Measurements from ENCODE around the gene KLHL20. TPM values are rescaled to one million over a fixed set of nuclear protein-coding genes. Genes with fewer than 3 reads are reported as not detected.

The KLHL20 gene
- total RNA-seq, 1 donor from 2014 or later: 26.1 TPM

DNA sequence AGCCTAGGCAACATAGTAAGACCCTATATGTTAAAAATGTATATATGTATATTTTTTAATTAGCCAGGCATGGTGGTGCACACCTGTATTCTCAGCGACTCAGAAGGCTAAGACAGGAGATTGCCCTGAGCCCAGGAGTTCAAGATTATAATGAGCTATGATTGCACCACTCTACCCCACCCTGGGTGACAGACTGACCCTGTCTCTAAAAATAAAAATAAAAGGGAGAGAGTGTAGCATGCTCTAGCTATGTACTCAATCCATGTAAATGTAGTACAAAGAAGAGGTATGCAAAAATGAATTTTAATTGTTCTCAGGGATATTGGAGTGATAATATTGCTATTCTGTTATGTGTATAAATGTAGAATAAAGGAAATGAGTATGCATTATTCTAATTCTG lies 56.8 kb downstream of the KLHL20 start:
- intact Hi-C loops (cut with micrococcal nuclease): no loop called here

DNA sequence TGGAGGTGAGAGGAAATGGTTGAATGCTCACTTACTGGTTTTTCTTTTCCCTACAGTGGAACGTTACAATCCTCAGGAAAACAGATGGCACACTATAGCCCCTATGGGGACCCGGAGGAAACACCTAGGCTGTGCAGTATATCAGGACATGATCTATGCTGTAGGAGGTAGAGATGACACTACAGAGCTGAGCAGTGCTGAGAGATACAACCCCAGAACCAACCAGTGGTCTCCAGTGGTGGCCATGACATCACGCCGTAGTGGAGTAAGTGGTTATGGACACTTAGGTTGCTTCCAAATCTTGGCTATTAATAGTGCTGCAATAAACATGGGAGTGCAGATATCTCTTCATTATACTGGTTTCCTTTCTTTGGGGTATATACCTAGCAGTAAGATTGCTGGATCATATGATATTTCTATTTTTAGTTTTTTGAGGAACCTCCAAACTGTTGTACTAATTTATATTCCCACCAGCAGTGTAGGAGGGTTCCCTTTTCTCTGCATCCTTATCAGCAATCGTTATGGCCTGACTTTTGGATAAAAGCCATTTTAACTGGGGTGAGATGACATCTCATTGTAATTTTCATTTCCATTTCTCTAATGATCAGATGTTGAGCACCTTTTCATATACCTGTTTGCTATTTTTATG lies 60.9 kb downstream of the KLHL20 start:
- Mint-ChIP-seq H3K9me3 (no peaks in the 10 kb centered on the region), H3K27me3 (no peaks in the 10 kb centered on the region), H3K4me3 (no peak overlapping the region), H3K4me1 (no peaks in the 10 kb centered on the region), H3K36me3 (ENCODE audit: low read depth) (peaks cover 73% of the 10 kb centered on the region), H3K27ac (no peak overlapping the region)
- no peak for DNase-seq
- intact Hi-C loops (cut with micrococcal nuclease): no loop called here
- TF ChIP-seq, protein P1, sequence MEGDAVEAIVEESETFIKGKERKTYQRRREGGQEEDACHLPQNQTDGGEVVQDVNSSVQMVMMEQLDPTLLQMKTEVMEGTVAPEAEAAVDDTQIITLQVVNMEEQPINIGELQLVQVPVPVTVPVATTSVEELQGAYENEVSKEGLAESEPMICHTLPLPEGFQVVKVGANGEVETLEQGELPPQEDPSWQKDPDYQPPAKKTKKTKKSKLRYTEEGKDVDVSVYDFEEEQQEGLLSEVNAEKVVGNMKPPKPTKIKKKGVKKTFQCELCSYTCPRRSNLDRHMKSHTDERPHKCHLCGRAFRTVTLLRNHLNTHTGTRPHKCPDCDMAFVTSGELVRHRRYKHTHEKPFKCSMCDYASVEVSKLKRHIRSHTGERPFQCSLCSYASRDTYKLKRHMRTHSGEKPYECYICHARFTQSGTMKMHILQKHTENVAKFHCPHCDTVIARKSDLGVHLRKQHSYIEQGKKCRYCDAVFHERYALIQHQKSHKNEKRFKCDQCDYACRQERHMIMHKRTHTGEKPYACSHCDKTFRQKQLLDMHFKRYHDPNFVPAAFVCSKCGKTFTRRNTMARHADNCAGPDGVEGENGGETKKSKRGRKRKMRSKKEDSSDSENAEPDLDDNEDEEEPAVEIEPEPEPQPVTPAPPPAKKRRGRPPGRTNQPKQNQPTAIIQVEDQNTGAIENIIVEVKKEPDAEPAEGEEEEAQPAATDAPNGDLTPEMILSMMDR (IDR thresholded peaks at IDR 0.05): no peak
- ChIA-PET CTCF (no interaction called here), POLR2A (no interaction called here)
- ATAC-seq (ENCODE audit: low read depth): no peak

More for the DNA sequence above, 56.8 kb downstream of the KLHL20 start:
- ATAC-seq (ENCODE audit: low read depth) (no peak), DNase-seq (no peak)
- no peaks in the 10 kb centered on the region for H3K9me3 Mint-ChIP-seq
- H3K4me3 Mint-ChIP-seq: no peak overlapping the region
- TF ChIP-seq, protein P1 (IDR thresholded peaks at IDR 0.05): no peak
- CTCF ChIA-PET: no interaction called here
- POLR2A ChIA-PET: no interaction called here
- H3K4me1 Mint-ChIP-seq: no peaks in the 10 kb centered on the region
- no peaks in the 10 kb centered on the region for H3K27me3 Mint-ChIP-seq
- H3K27ac Mint-ChIP-seq: no peak overlapping the region
- peaks cover 56% of the 10 kb centered on the region for H3K36me3 Mint-ChIP-seq (ENCODE audit: low read depth)

DNA sequence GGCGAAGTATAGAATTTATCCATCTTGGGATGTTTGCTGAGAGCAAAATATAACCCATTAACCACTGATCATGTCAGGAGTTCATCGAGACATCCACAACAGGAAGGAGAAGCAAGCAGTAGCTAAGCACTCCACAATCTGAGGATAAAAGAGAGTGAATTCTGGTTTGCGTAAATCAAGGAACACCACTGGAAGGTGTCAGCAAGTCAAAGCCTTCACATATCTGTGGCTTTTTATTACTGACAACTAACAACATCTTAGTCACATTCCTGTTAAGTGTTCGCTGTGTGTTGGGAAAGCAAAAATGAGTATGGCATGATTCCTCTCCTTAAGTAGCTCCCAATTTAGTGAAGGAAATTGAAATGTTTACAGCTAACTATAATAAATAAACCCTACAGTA lies 65.2 kb downstream of the KLHL20 start:
- TF ChIP-seq, protein P1 (IDR thresholded peaks at IDR 0.05): no peak
- Mint-ChIP-seq H3K27ac (no peak overlapping the region), H3K36me3 (ENCODE audit: low read depth) (peaks cover 85% of the 10 kb centered on the region), H3K27me3 (no peaks in the 10 kb centered on the region), H3K9me3 (no peaks in the 10 kb centered on the region), H3K4me1 (no peaks in the 10 kb centered on the region), H3K4me3 (no peak overlapping the region)
- intact Hi-C loops (cut with micrococcal nuclease): no loop called here
- POLR2A ChIA-PET: no interaction called here
- CTCF ChIA-PET: interaction anchor here (0.6 kb wide), 1 partner anchor 9 kb away, joined by 3 read pairs; no protein-coding TSS in a partner anchor
- DNase-seq (no peak), ATAC-seq (ENCODE audit: low read depth) (no peak)

DNA sequence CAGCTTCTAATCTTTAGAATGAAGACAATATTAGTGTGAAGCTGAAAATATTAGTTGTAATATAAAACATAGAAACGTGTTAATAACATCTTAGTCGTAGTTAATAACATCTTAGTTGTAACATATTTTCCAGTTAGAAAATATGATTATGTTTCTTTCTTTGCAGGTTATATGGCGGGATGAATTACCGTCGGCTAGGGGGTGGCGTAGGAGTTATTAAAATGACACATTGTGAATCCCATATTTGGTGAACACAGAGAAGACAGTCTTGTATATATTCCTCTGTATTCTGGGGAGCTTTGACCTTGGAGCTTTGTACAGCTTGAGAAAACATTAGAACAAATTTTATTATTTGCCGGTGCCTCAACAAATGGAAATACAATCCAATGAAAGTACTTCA lies 70.2 kb downstream of the KLHL20 start:
- Mint-ChIP-seq H3K4me3 (no peak overlapping the region), H3K27ac (no peak overlapping the region), H3K36me3 (ENCODE audit: low read depth) (peaks cover 62% of the 10 kb centered on the region), H3K27me3 (no peaks in the 10 kb centered on the region), H3K4me1 (no peaks in the 10 kb centered on the region), H3K9me3 (no peaks in the 10 kb centered on the region)
- CTCF ChIA-PET: no interaction called here
- POLR2A ChIA-PET: no interaction called here
- ATAC-seq (ENCODE audit: low read depth) (no peak), DNase-seq (no peak)
- intact Hi-C loops (cut with micrococcal nuclease): no loop called here
- TF ChIP-seq, protein P1 (IDR thresholded peaks at IDR 0.05): no peak

DNA sequence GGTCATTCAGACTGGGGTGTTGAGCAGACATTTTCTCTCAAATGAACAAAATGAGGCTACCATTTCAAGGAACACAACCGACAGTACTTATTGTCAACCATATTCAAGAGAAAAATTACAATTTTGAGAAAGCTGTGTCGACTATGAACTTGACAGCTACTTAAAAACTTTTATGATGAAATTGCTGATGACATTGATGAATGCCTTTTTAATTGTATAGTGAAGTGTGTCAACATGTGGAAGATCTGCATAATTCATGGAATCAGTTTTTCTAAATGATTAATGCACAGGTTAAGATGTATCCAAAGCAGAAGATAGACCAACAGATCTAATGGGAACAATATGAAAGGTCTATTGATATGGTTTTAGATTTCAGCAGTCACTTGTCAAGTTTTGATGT lies 75.1 kb downstream of the KLHL20 start:
- Mint-ChIP-seq H3K9me3 (no peaks in the 10 kb centered on the region), H3K4me1 (no peaks in the 10 kb centered on the region), H3K36me3 (ENCODE audit: low read depth) (peaks cover 32% of the 10 kb centered on the region), H3K27me3 (no peaks in the 10 kb centered on the region), H3K27ac (no peak overlapping the region), H3K4me3 (no peak overlapping the region)
- TF ChIP-seq, protein P1 (IDR thresholded peaks at IDR 0.05): no peak
- DNase-seq (no peak), ATAC-seq (ENCODE audit: low read depth) (no peak)
- CTCF ChIA-PET: no interaction called here
- POLR2A ChIA-PET: no interaction called here
- intact Hi-C loops (cut with micrococcal nuclease): no loop called here
